OCI-LY3 (cell line): Measurements from ENCODE around the gene PTPRJ.

Source experiments
- H2AFZ ChIP-seq: fragments of 200-600, 300-600 bp; shearing (Covaris generic); 2 replicates; pipeline ENCODE4 v1.6.0; 2014; ENCODE audit warnings: antibody characterized with exemption, low read depth, low read length
- H3K27ac ChIP-seq: fragments of 200-600, 300-600 bp; sonication (generic); 2 replicates; pipeline ENCODE4 v1.5.1; 2014; ENCODE audit warnings: mild to moderate bottlenecking, low read length, moderate library complexity, mixed read lengths
- H3K27me3 ChIP-seq: fragments of 200-600, 300-600 bp; sonication (generic); 2 replicates; pipeline ENCODE4 v1.6.1; 2014; ENCODE audit warnings: low read depth, low read length, mixed read lengths
- H3K36me3 ChIP-seq: fragments of 200-600, 300-600 bp; sonication (generic); replicated peaks from 2 replicates; pipeline ENCODE3; 2014; ENCODE audit warnings: low read depth, low read length, mixed read lengths
- H3K4me1 ChIP-seq: fragments of 300-600, 200-600 bp; sonication (generic); 2 replicates; pipeline ENCODE4 v1.6.1; 2014; ENCODE audit warnings: low read length, mixed read lengths
- H3K4me2 ChIP-seq: fragments of 200-600, 300-600 bp; sonication (generic); 2 replicates; pipeline ENCODE4 v1.6.1; 2014; ENCODE audit warnings: low read length, mixed read lengths
- H3K4me3 ChIP-seq: fragments of 300-600, 200-600 bp; sonication (generic); 2 replicates; pipeline ENCODE4 v1.5.1; 2014; ENCODE audit warnings: antibody characterized with exemption, mild to moderate bottlenecking, low read length, moderate library complexity
- H3K79me2 ChIP-seq: fragments of 300-600, 200-600 bp; shearing (Covaris generic); 2 replicates; pipeline ENCODE4 v1.6.1; 2014; ENCODE audit warnings: mild to moderate bottlenecking, low read length, mixed read lengths
- H3K9ac ChIP-seq: fragments of 300-600, 200-600 bp; shearing (Covaris generic); 2 replicates; pipeline ENCODE4 v1.6.0; 2014; ENCODE audit warnings: mild to moderate bottlenecking, low read length, moderate library complexity
- H3K9me3 ChIP-seq: fragments of 200-600, 300-600 bp; shearing (Covaris generic); 2 replicates; pipeline ENCODE4 v1.6.1; 2014; ENCODE audit warnings: low read length, mixed read lengths; ENCODE audit not compliant: insufficient read depth
- H4K20me1 ChIP-seq: fragments of 200-600, 300-600 bp; sonication (generic); 2 replicates; pipeline ENCODE4 v1.6.1; 2016; ENCODE audit warnings: low read length, mixed read lengths; ENCODE audit not compliant: insufficient read depth
- CTCF ChIP-seq: fragments of 200-600, 300-600 bp; sonication (generic); IDR thresholded peaks from 2 replicates; pipeline ENCODE4 v1.5.1; 2014; ENCODE audit warnings: antibody characterized with exemption, low read length, low read depth
- EZH2phosphoT487 ChIP-seq: fragments of 200-600 bp; shearing (Covaris generic); IDR thresholded peaks from 2 replicates; pipeline ENCODE4 v1.6.1; 2018; ENCODE audit warnings: antibody characterized with exemption, mixed run types, low read depth

Gene PTPRJ

GRCh38 chr11:48047616-48048015, 67.3 kb downstream of the PTPRJ start:
- H3K4me1 ChIP-seq = peaks cover 96% of the 10 kb centered on the region
- peak overlapping the region; percentile 47 for H3K4me2 ChIP-seq

GRCh38 chr11:48049036-48049435, 68.7 kb downstream of the PTPRJ start:
- H3K4me1 ChIP-seq = peaks cover 88% of the 10 kb centered on the region
- peak overlapping the region; percentile 9; the same call in 1 of the 2 replicates for H3K27ac ChIP-seq
- H4K20me1 ChIP-seq = peaks cover 68% of the 10 kb centered on the region
- H3K4me2 ChIP-seq = no peak overlapping the region
- H3K4me3 ChIP-seq = no peak overlapping the region
- 0 out of 2 replicates have a peak, but pooled peaks have one; percentile 13 for TF ChIP-seq CTCF
- no peak for TF ChIP-seq EZH2phosphoT487
- no peaks in the 10 kb centered on the region for H3K9me3 ChIP-seq
- H3K9ac ChIP-seq = no peak overlapping the region
- no peak overlapping the region for H2AFZ ChIP-seq
- peaks cover 15% of the 10 kb centered on the region for H3K36me3 ChIP-seq
- H3K79me2 ChIP-seq = peaks cover 92% of the 10 kb centered on the region
- H3K27me3 ChIP-seq = no peaks in the 10 kb centered on the region

More at GRCh38 chr11:48047616-48048015, 67.3 kb downstream of the PTPRJ start:
- no peaks in the 10 kb centered on the region for H3K9me3 ChIP-seq
- peak overlapping the region; percentile 75 for H3K27ac ChIP-seq
- no peak overlapping the region for H2AFZ ChIP-seq
- H3K27me3 ChIP-seq = no peaks in the 10 kb centered on the region
- peaks cover 78% of the 10 kb centered on the region for H4K20me1 ChIP-seq
- peaks cover 15% of the 10 kb centered on the region for H3K36me3 ChIP-seq
- H3K9ac ChIP-seq = peak overlapping the region; percentile 42; the same call in 1 of the 2 replicates
- 0 out of 2 replicates have a peak overlapping the region, but pooled peaks have one; percentile 9 for H3K4me3 ChIP-seq
- TF ChIP-seq CTCF = no peak
- no peak for TF ChIP-seq EZH2phosphoT487
- peaks cover 97% of the 10 kb centered on the region for H3K79me2 ChIP-seq

- Histone ChIP-seq H3K79me2 (peaks cover 92% of the 10 kb centered on the region), H3K4me1 (peaks cover 88% of the 10 kb centered on the region), H3K27me3 (no peaks in the 10 kb centered on the region), H3K4me2 (peak overlapping the region; percentile 31; the same call in 1 of the 2 replicates), H3K9me3 (no peaks in the 10 kb centered on the region), H3K4me3 (no peak overlapping the region), H4K20me1 (peaks cover 68% of the 10 kb centered on the region), H2AFZ (no peak overlapping the region), H3K36me3 (peaks cover 13% of the 10 kb centered on the region), H3K27ac (peak overlapping the region; percentile 12; the same call in 1 of the 2 replicates), H3K9ac (no peak overlapping the region)
- no peak for TF ChIP-seq CTCF
- TF ChIP-seq EZH2phosphoT487 = no peak
Observed at GRCh38 chr11:48050304-48050703, 69.9 kb downstream of the PTPRJ start.

GRCh38 chr11:48051217-48051830, 71.0 kb downstream of the PTPRJ start:
- H3K27ac ChIP-seq = peak overlapping the region; percentile 47
- peaks cover 88% of the 10 kb centered on the region for H3K4me1 ChIP-seq
- H3K4me2 ChIP-seq = peak overlapping the region; percentile 58; the same call in 1 of the 2 replicates

More at GRCh38 chr11:48051217-48051830, 71.0 kb downstream of the PTPRJ start:
- H3K9me3 ChIP-seq = no peaks in the 10 kb centered on the region
- peaks cover 68% of the 10 kb centered on the region for H4K20me1 ChIP-seq
- H3K9ac ChIP-seq = no peak overlapping the region
- H3K36me3 ChIP-seq = peaks cover 10% of the 10 kb centered on the region
- no peak overlapping the region for H3K4me3 ChIP-seq
- H2AFZ ChIP-seq = no peak overlapping the region
- H3K79me2 ChIP-seq = peaks cover 92% of the 10 kb centered on the region
- TF ChIP-seq EZH2phosphoT487 = no peak
- no peak for TF ChIP-seq CTCF
- H3K27me3 ChIP-seq = no peaks in the 10 kb centered on the region
